Activated T-cell treated with anti-CD3 and anti-CD28 coated beads, Interleukin-2, amount 50 U/mL, for 72 hours (primary cell): ENCODE results near the gene MEIS2. TPM values are rescaled to one million over a fixed set of nuclear protein-coding genes. Genes with fewer than 3 reads are reported as not detected.

Source experiments
- ATAC-seq, 2 donors: fragments of 150-1000 bp; cut with Tn5 transposase; replicated peaks in 1 of 2; 2 replicates each; pipeline ENCODE4 v1.10.0; 2021; ENCODE audit warnings: moderate library complexity in 2 of 2, mild to moderate bottlenecking in 1 of 2
- DNase-seq, 2 donors: peaks; one replicate each; pipeline ENCODE4 v3.0.0; 2021 to 2022; ENCODE audit warnings: mixed read lengths in 1 of 2
- H3K27ac Mint-ChIP-seq: one replicate; pipeline ENCODE4 v1.8.0; 2022; ENCODE audit warnings: mild to moderate bottlenecking, moderate library complexity, mixed read lengths
- H3K27me3 Mint-ChIP-seq: one replicate; pipeline ENCODE4 v1.8.0; 2022; ENCODE audit warnings: low read depth, mixed read lengths
- H3K36me3 Mint-ChIP-seq, 2 donors: one replicate each; pipeline ENCODE4 v1.8.0; 2022; ENCODE audit warnings: mixed read lengths in 2 of 2, mild to moderate bottlenecking in 1 of 2; ENCODE audit not compliant: insufficient read depth in 2 of 2
- H3K4me1 Mint-ChIP-seq: one replicate; pipeline ENCODE4 v1.8.0; 2022; ENCODE audit warnings: low read depth, mixed read lengths
- H3K4me3 Mint-ChIP-seq, 2 donors: one replicate each; pipeline ENCODE4 v1.8.0; 2022; ENCODE audit warnings: mild to moderate bottlenecking in 2 of 2, mixed read lengths in 2 of 2, moderate library complexity in 2 of 2
- H3K9me3 Mint-ChIP-seq, 2 donors: one replicate each; pipeline ENCODE4 v1.8.0; 2022; ENCODE audit warnings: mixed read lengths in 2 of 2
- total RNA-seq, 2 donors: library from RNA; stranded (reverse); gene quantifications; one replicate each; pipeline ENCODE4 v1.2.3, GENCODE V29; 2022

The MEIS2 gene
- total RNA-seq, 2 donors from 2014 or later = 0.19 TPM; not detected in 1

GRCh38 chr15:37034392-37034791 is 66.0 kb downstream of the MEIS2 start:
- H3K4me3 Mint-ChIP-seq = no peak overlapping the region
- H3K4me1 Mint-ChIP-seq = no peaks in the 10 kb centered on the region
- H3K27me3 Mint-ChIP-seq = no peaks in the 10 kb centered on the region
- ATAC-seq (no peak), DNase-seq (no peak)
- H3K36me3 Mint-ChIP-seq = no peaks in the 10 kb centered on the region
- H3K9me3 Mint-ChIP-seq = no peaks in the 10 kb centered on the region
- no peak overlapping the region for H3K27ac Mint-ChIP-seq

DNA sequence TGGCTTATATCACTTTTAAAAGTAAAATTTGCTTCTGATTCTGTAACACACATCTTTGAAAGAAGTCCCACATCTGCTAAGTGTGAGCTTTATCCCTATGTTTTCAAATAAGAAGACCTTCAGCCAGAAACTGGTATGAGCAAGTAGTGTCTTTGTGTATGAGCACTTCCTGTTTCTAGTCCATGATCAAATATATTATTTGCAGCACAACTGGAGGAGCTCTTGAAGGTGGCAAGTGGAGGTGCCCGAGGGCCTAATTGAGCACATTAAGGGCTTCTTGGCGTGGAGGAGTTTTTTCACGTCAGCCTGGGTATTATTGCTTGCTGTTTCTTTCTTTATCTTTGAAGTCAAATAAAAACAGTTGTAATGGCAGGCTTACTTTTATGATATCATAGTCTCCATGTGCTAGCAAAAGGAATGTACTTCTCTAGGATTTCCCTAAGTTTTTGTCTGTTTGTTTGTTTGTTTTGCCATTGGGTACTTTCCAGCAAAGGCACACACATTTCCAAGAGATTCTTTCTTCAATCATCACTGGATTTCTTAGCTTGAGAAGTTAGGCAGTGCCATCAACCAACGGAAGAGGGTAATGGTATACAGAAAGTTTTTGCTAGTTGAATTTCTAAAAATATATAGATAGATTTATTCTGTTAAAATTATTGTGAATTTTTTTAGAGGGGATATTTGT is 68.1 kb downstream of the MEIS2 start:
- Mint-ChIP-seq H3K27me3 (no peaks in the 10 kb centered on the region), H3K4me3 (no peak overlapping the region), H3K27ac (no peak overlapping the region), H3K36me3 (no peaks in the 10 kb centered on the region), H3K4me1 (no peaks in the 10 kb centered on the region), H3K9me3 (no peaks in the 10 kb centered on the region)
- DNase-seq (no peak), ATAC-seq (no peak)

- H3K27ac Mint-ChIP-seq = no peak overlapping the region
- no peaks in the 10 kb centered on the region for H3K27me3 Mint-ChIP-seq
- ATAC-seq (no peak), DNase-seq (no peak)
- H3K36me3 Mint-ChIP-seq = no peaks in the 10 kb centered on the region
- H3K4me1 Mint-ChIP-seq = no peaks in the 10 kb centered on the region
- no peak overlapping the region for H3K4me3 Mint-ChIP-seq
- no peaks in the 10 kb centered on the region for H3K9me3 Mint-ChIP-seq
These were observed 69.2 kb downstream of the MEIS2 start for GRCh38 chr15:37031198-37031597.

DNA sequence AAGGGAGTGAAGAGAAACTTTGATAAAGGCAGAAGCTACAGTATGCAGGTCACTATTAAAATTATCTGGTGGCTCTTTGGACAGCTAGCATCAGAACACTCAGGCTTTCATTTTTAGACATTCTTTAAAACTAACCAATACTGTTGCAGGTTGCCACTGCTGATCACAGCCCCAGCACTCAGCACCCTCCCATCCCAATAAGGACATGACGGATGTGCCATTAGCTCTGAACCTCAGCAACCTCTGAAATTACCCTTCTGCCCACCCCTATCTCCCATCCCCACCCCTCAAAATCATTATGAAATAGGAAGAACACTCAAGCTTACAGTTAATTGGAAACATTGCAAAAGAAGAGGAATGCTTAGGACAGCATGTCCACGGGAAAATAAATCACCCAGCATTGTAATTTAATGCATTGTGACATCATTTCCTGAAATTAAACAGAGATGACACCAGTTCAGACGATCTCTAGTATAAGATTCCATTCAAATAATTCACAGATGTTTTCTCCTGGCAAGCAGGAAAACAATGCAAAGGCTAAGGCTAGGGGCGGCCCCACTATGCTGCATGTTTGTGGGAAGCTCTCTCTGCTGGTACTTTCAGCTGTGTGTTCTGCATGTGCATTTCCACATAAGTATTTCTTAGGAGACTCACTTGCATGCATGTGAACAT is 71.6 kb downstream of the MEIS2 start:
- ATAC-seq (no peak), DNase-seq (no peak)
- H3K27me3 Mint-ChIP-seq = no peaks in the 10 kb centered on the region
- H3K27ac Mint-ChIP-seq = no peak overlapping the region
- H3K4me3 Mint-ChIP-seq = no peak overlapping the region
- H3K36me3 Mint-ChIP-seq = no peaks in the 10 kb centered on the region
- no peaks in the 10 kb centered on the region for H3K9me3 Mint-ChIP-seq
- no peaks in the 10 kb centered on the region for H3K4me1 Mint-ChIP-seq

GRCh38 chr15:37020852-37021251 is 79.5 kb downstream of the MEIS2 start:
- no peak for DNase-seq
- Mint-ChIP-seq H3K36me3 (peaks cover 0 to 3% of the 10 kb centered on the region in 2 donors), H3K9me3 (peaks cover 0 to 5% of the 10 kb centered on the region in 2 donors), H3K4me1 (no peaks in the 10 kb centered on the region), H3K27me3 (peaks cover 5% of the 10 kb centered on the region), H3K27ac (no peak overlapping the region), H3K4me3 (no peak overlapping the region)
- ATAC-seq = no peak

DNA sequence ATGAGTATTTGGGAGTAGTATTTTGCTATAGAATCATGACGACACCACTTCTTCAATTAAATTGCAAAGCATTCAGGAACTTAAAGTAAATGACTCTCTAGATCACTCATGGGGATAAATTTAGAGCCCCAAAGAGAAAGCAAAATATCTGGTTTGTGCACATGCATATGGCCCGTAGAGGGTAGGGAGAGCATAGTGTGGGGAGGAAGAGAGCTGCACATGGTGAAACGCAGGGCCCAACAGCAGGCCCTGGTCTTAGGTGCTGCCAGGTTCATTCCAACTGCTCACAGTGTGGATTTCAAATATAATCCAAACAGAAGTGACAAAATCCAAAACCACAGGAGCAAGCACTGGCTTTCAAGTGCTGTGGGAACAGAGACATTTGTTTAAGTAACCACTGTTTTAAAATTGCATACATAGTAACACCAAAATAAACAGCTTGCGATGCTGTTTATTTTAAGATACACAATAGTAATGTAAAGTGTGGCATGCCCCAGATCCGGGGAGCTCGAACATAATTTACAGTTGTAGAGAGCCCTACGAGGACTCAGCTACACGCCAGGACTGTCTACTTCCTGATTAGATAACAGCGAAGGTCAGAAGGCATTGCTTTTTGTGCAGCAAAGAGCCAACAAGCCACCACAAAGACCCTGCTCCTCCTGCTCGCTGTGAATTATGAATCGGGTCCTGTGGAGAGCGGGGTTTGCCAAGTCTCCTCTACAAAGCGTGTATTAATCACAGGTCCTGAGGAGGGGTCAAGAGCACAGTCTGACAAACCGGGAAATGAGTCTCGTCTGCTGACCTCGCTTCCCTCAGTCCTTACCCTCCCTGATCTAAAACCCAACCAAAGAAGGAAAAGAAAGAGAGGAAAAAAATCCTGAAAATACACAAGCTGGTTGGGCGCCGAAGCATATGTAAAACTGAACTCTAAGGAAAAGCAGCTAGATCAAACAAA is 80.6 kb downstream of the MEIS2 start:
- Mint-ChIP-seq H3K4me1 (no peaks in the 10 kb centered on the region), H3K36me3 (peaks cover 0 to 3% of the 10 kb centered on the region in 2 donors), H3K9me3 (peaks cover 0 to 5% of the 10 kb centered on the region in 2 donors), H3K4me3 (no peak overlapping the region), H3K27ac (no peak overlapping the region), H3K27me3 (peaks cover 5% of the 10 kb centered on the region)
- ATAC-seq (no peak), DNase-seq (no peak)

- DNase-seq (no peak), ATAC-seq (no peak)
- no peak overlapping the region for H3K4me3 Mint-ChIP-seq
- no peak overlapping the region for H3K27ac Mint-ChIP-seq
- peaks cover 5% of the 10 kb centered on the region for H3K27me3 Mint-ChIP-seq
- peaks cover 3 to 7% of the 10 kb centered on the region in 2 donors for H3K9me3 Mint-ChIP-seq
- H3K4me1 Mint-ChIP-seq = no peaks in the 10 kb centered on the region
- peaks cover 0 to 3% of the 10 kb centered on the region in 2 donors for H3K36me3 Mint-ChIP-seq
These were observed 83.2 kb downstream of the MEIS2 start for GRCh38 chr15:37017031-37017625.

- ATAC-seq = no peak
- H3K4me1 Mint-ChIP-seq = no peaks in the 10 kb centered on the region
- no peak overlapping the region for H3K4me3 Mint-ChIP-seq
- H3K27me3 Mint-ChIP-seq = peaks cover 3% of the 10 kb centered on the region
- H3K27ac Mint-ChIP-seq = no peak overlapping the region
- peaks cover 3 to 6% of the 10 kb centered on the region in 2 donors for H3K9me3 Mint-ChIP-seq
- DNase-seq = no peak
- peaks cover 0 to 3% of the 10 kb centered on the region in 2 donors for H3K36me3 Mint-ChIP-seq
These were observed 84.1 kb downstream of the MEIS2 start for GRCh38 chr15:37016231-37016630.

- peaks cover 0 to 1% of the 10 kb centered on the region in 2 donors for H3K36me3 Mint-ChIP-seq
- no peak for DNase-seq
- no peak overlapping the region for H3K4me3 Mint-ChIP-seq
- H3K27me3 Mint-ChIP-seq = no peaks in the 10 kb centered on the region
- H3K4me1 Mint-ChIP-seq = no peaks in the 10 kb centered on the region
- peaks cover 4 to 5% of the 10 kb centered on the region in 2 donors for H3K9me3 Mint-ChIP-seq
- H3K27ac Mint-ChIP-seq = no peak overlapping the region
- ATAC-seq = no peak
These were observed 84.9 kb downstream of the MEIS2 start for GRCh38 chr15:37015451-37015850.

DNA sequence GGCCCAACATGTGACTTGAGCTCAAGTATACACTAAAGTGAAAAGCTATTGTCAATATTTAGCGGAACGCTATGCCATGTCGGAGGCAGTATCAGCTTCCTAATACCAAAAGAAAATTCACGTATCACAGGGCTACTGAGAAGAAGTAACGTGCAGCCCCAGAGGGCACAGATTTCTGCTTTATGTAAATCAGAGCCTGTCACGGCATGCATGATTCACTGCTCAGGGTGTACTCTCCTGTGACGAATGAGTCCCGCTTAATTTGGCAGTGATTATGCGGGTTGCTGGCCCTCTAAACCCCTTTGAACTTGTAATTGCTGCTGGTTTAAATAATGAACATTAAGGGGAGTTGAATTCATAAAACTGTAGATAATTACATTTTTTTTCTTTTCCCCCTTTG is 85.3 kb downstream of the MEIS2 start:
- H3K9me3 Mint-ChIP-seq = peaks cover 4 to 5% of the 10 kb centered on the region in 2 donors
- H3K36me3 Mint-ChIP-seq = peaks cover 0 to 1% of the 10 kb centered on the region in 2 donors
- no peaks in the 10 kb centered on the region for H3K4me1 Mint-ChIP-seq
- ATAC-seq (no peak), DNase-seq (no peak)
- no peak overlapping the region for H3K4me3 Mint-ChIP-seq
- no peak overlapping the region for H3K27ac Mint-ChIP-seq
- H3K27me3 Mint-ChIP-seq = no peaks in the 10 kb centered on the region

GRCh38 chr15:37014566-37014965 is 85.8 kb downstream of the MEIS2 start:
- no peaks in the 10 kb centered on the region for H3K27me3 Mint-ChIP-seq

GRCh38 chr15:37014137-37014536 is 86.2 kb downstream of the MEIS2 start:
- DNase-seq (no peak), ATAC-seq (no peak)
- Mint-ChIP-seq H3K36me3 (no peaks in the 10 kb centered on the region), H3K9me3 (peaks cover 2 to 5% of the 10 kb centered on the region in 2 donors), H3K27ac (no peak overlapping the region), H3K27me3 (no peaks in the 10 kb centered on the region), H3K4me3 (no peak overlapping the region), H3K4me1 (no peaks in the 10 kb centered on the region)

More at GRCh38 chr15:37014566-37014965, 85.8 kb downstream of the MEIS2 start:
- no peak overlapping the region for H3K27ac Mint-ChIP-seq
- no peaks in the 10 kb centered on the region for H3K4me1 Mint-ChIP-seq
- peaks cover 4 to 5% of the 10 kb centered on the region in 2 donors for H3K9me3 Mint-ChIP-seq
- DNase-seq = no peak
- ATAC-seq = no peak
- H3K4me3 Mint-ChIP-seq = no peak overlapping the region
- peaks cover 0 to 1% of the 10 kb centered on the region in 2 donors for H3K36me3 Mint-ChIP-seq
